Stimulated activated memory B cell treated with anti-CD40 and anti-IgM and Interleukin-4, amounts not matched to agents 10 μg/mL and 1 μg/mL and 100 μg/mL, for 72 hours (primary cell): ENCODE measurements around the gene TFB2M.
"Not testable (repeated sequence)": the region's sequence is repeated elsewhere in the genome, so short reads cannot be mapped to it uniquely, and the experiment has no call there.

ENCODE experiments used
- ATAC-seq: fragments of 150-1000 bp; cut with Tn5 transposase; 2 replicates; pipeline ENCODE4 v1.10.0; 2021
- H3K27ac Mint-ChIP-seq: one replicate; pipeline ENCODE4 v1.8.0; 2022; ENCODE audit warnings: mild to moderate bottlenecking, mixed read lengths
- H3K27me3 Mint-ChIP-seq: one replicate; pipeline ENCODE4 v1.8.0; 2022; ENCODE audit warnings: mixed read lengths
- H3K36me3 Mint-ChIP-seq: one replicate; pipeline ENCODE4 v1.8.0; 2022; ENCODE audit warnings: mixed read lengths
- H3K4me1 Mint-ChIP-seq: one replicate; pipeline ENCODE4 v1.8.0; 2022; ENCODE audit warnings: mixed read lengths
- H3K4me3 Mint-ChIP-seq: one replicate; pipeline ENCODE4 v1.8.0; 2022; ENCODE audit warnings: mild to moderate bottlenecking, moderate library complexity, mixed read lengths
- H3K9me3 Mint-ChIP-seq: one replicate; pipeline ENCODE4 v1.8.0; 2022; ENCODE audit warnings: mixed read lengths

The TFB2M gene

DNA sequence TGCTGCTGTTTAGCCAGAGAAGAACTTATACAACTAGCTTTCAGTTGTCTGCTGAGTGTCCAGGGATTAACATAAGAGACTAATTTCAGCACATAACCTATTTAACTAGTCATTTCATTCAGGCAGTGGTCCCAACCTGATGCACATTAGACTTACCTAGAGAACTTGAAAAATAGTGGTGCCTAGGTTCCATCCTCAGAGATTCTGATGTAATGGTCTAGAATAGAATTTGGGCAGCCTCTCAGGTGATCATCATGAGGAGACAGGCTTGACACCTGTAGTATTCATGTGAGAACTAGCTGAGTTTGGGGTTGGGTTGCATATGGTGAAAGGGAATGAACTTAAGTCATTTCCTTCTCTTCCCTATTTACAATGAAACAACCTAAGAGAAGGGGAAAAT lies 25.0 kb upstream of the TFB2M start:
- Mint-ChIP-seq H3K27ac (peak overlapping the region; percentile 79), H3K27me3 (no peaks in the 10 kb centered on the region), H3K4me1 (peaks cover 45% of the 10 kb centered on the region), H3K36me3 (peaks cover 16% of the 10 kb centered on the region), H3K9me3 (no peaks in the 10 kb centered on the region), H3K4me3 (peak overlapping the region; percentile 43)
- peak; percentile 56 for ATAC-seq

GRCh38 chr1:246589919-246590318 lies 23.9 kb upstream of the TFB2M start:
- not testable (repeated sequence) for H3K27me3 Mint-ChIP-seq, H3K4me3 Mint-ChIP-seq, H3K9me3 Mint-ChIP-seq, ATAC-seq, H3K27ac Mint-ChIP-seq, H3K36me3 Mint-ChIP-seq
- H3K4me1 Mint-ChIP-seq: peaks cover 42% of the 10 kb centered on the region

DNA sequence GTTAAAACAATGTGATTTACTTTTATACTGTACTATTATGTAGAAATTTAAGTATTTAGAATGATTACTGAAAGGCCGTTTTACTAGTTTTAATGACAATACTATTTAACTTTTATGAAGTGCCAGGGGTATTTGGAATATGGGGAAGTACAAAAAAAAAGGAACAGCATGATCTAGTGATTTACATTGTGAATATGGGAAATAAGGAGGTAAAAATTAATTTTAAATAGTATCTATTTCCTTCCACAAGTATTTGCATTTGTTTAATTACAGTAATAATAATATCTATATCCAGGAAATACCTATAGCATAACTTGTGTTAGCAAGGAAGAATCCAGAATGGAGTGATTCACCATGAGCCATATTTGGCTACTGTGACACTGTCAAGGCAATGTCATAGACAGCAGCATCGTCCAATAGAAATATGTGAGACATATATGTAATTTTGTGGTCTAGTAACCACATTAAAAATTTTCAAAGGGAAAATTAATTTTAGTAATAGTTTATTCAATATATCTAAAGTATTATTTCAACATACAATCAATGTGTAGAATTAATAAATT lies 22.2 kb upstream of the TFB2M start:
- no peak for ATAC-seq
- no peaks in the 10 kb centered on the region for H3K9me3 Mint-ChIP-seq
- peaks cover 52% of the 10 kb centered on the region for H3K4me1 Mint-ChIP-seq
- peaks cover 25% of the 10 kb centered on the region for H3K36me3 Mint-ChIP-seq
- H3K27me3 Mint-ChIP-seq: no peaks in the 10 kb centered on the region
- no peak overlapping the region for H3K4me3 Mint-ChIP-seq
- H3K27ac Mint-ChIP-seq: no peak overlapping the region

- peaks cover 32% of the 10 kb centered on the region for H3K36me3 Mint-ChIP-seq
- H3K27me3 Mint-ChIP-seq: no peaks in the 10 kb centered on the region
- no peak for ATAC-seq
- no peak overlapping the region for H3K4me3 Mint-ChIP-seq
- H3K4me1 Mint-ChIP-seq: peaks cover 56% of the 10 kb centered on the region
- no peaks in the 10 kb centered on the region for H3K9me3 Mint-ChIP-seq
- H3K27ac Mint-ChIP-seq: no peak overlapping the region
Measured at GRCh38 chr1:246587606-246588005, 21.5 kb upstream of the TFB2M start.

DNA sequence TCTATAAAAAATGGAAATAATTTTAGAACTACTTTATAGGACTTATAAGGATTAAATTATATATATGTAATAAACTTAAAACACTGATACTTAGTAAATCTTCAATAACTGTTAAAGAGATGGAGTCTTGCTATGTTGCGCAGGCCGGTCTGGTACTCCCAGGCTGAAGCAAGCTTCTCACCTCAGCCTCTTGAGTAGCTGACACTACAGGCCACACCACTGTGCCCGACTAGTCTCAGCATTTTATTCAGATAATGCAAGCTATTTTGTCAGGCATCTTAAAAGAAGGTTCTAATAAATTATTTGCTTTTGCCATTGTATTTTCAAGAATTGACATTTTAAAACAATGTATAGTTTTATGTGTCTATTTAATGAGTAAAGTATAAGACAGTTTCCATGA lies 21.0 kb upstream of the TFB2M start:
- H3K27me3 Mint-ChIP-seq: no peaks in the 10 kb centered on the region
- peaks cover 56% of the 10 kb centered on the region for H3K4me1 Mint-ChIP-seq
- no peaks in the 10 kb centered on the region for H3K9me3 Mint-ChIP-seq
- no peak overlapping the region for H3K4me3 Mint-ChIP-seq
- H3K27ac Mint-ChIP-seq: no peak overlapping the region
- peaks cover 37% of the 10 kb centered on the region for H3K36me3 Mint-ChIP-seq
- ATAC-seq: no peak

DNA sequence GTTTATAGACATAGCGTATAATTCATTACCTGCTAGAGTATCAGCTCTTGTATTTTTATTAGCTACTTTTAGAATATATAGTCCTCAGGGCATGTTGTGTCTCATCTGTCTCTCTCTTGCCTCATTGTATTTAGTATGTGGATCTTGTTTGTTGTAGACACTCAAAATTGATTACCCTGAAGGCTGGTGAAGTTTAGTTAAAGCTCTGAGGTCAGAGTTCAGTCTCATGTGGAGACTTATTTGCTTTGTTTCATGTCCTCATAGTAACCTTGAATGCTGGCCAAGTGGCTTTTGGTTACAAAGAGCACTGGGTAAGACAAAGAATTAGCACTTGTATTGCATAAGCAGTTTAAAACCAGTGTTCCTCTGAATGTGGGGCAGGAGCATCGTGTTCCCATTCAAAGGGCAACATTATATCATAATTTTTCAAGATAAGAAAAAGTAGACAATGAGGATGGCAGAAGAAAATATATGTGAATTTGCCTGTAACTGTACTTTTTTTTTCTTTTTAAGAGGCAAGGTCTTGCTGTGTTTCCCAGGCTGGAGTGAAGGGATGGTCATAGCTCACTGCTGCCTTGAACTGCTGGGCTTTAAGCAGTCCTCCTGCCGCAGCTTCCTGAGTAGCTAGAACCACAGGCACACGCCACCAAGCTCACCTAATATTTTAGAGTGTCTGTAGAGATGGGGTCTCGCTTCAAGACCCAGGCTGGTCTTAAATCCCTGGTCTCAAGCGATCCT lies 17.6 kb upstream of the TFB2M start:
- H3K9me3 Mint-ChIP-seq: no peaks in the 10 kb centered on the region
- no peak for ATAC-seq
- H3K27me3 Mint-ChIP-seq: no peaks in the 10 kb centered on the region
- no peak overlapping the region for H3K4me3 Mint-ChIP-seq
- peaks cover 35% of the 10 kb centered on the region for H3K36me3 Mint-ChIP-seq
- no peak overlapping the region for H3K27ac Mint-ChIP-seq
- peaks cover 52% of the 10 kb centered on the region for H3K4me1 Mint-ChIP-seq

GRCh38 chr1:246583056-246583440 lies 17.0 kb upstream of the TFB2M start:
- Mint-ChIP-seq H3K27me3 (no peaks in the 10 kb centered on the region), H3K36me3 (peaks cover 35% of the 10 kb centered on the region), H3K4me3 (no peak overlapping the region), H3K9me3 (no peaks in the 10 kb centered on the region), H3K27ac (no peak overlapping the region), H3K4me1 (peaks cover 56% of the 10 kb centered on the region)
- no peak for ATAC-seq

DNA sequence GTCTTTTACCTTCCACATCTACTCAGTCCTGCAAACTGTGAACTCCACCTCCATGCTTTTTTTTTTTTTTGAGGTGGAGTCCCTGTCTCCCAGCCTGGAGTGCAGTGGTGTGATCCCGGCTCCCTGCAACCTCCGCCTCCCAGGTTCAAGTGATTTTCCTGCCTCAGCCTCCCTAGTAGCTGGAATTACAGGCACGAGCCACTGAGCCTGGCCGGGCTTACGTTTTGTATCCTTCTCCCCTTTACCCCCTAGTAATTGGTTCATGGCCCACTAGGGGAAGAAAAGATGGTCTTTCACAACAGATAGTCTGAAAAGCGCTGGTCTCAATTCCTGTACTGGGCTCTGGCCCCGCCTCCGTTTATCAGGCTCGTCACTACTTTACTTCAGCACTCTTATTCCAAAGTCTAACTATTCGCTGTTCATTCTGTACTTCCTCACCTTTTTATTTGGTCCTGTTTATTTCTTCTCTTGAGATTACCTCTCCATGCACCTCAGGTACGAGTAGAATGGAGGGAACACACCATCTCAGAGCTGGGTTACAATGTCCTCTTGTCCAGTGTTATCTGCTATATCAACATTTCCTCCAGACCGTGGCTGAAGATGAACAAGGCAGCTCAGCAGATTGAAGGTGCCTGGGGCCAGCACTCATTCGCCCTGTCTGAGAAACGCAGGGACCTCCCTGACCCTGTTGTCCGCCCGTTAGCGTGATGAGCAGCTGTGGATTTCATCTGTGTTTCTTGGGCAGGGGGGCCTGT lies 16.4 kb upstream of the TFB2M start:
- Mint-ChIP-seq H3K4me3 (no peak overlapping the region), H3K27ac (no peak overlapping the region), H3K27me3 (no peaks in the 10 kb centered on the region), H3K9me3 (no peaks in the 10 kb centered on the region), H3K36me3 (peaks cover 36% of the 10 kb centered on the region), H3K4me1 (peaks cover 56% of the 10 kb centered on the region)
- no peak for ATAC-seq

DNA sequence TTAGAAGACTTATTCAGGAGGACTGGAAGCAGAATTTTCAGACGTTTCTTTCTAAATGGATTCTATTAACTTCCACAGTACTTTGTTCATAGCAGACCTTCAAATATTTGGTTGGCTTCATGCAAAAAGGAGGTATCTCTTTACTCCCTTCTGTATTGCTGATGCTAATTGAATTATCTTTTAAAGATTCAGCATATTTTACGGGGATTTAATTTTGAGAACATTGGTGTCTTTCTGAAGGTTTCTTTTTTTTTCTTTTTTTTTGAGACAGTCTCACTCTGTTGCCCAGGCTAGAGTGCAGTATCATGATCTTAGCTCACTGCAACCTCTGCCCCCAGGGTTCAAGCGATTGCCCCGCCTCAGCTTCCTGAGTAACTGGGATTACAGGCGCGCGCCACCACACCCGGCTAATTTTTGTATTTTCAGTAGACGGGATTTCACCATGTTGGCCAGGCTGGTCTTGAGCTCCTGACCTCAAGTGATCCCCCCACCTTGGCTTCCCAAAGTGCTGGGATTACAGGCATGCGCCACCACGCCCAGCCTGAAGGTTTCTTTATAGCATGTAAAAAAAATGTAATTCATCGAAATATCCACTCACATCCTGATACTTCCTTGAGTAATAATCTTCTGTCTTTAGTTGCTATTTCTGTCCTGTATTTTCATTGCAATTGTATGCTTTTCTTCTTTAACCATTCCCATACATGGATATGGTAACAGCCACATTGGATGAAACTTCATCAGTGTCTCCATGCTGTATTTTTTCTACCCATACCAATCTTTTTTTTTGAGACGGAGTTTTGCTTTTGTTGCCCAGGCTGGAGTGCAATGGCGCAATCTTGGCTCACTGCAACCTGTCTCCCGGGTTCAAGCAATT lies 14.7 kb upstream of the TFB2M start:
- Mint-ChIP-seq H3K4me1 (peaks cover 63% of the 10 kb centered on the region), H3K27ac (no peak overlapping the region), H3K9me3 (no peaks in the 10 kb centered on the region), H3K27me3 (no peaks in the 10 kb centered on the region), H3K4me3 (no peak overlapping the region), H3K36me3 (peaks cover 43% of the 10 kb centered on the region)
- no peak for ATAC-seq

- Mint-ChIP-seq H3K27ac (peak overlapping the region; percentile 1), H3K4me3 (no peak overlapping the region), H3K4me1 (peaks cover 66% of the 10 kb centered on the region), H3K27me3 (no peaks in the 10 kb centered on the region), H3K9me3 (no peaks in the 10 kb centered on the region), H3K36me3 (peaks cover 48% of the 10 kb centered on the region)
- ATAC-seq: peak; percentile 75
Measured at GRCh38 chr1:246579818-246580217, 13.8 kb upstream of the TFB2M start.

GRCh38 chr1:246577720-246578106 lies 11.7 kb upstream of the TFB2M start:
- Mint-ChIP-seq H3K4me3 (no peak overlapping the region), H3K27me3 (no peaks in the 10 kb centered on the region), H3K27ac (peak overlapping the region; percentile 59)

GRCh38 chr1:246577082-246577719 lies 11.1 kb upstream of the TFB2M start:
- Mint-ChIP-seq H3K27ac (peak overlapping the region; percentile 59), H3K4me3 (no peak overlapping the region), H3K4me1 (peaks cover 51% of the 10 kb centered on the region), H3K9me3 (no peaks in the 10 kb centered on the region), H3K36me3 (peaks cover 22% of the 10 kb centered on the region), H3K27me3 (no peaks in the 10 kb centered on the region)
- ATAC-seq: no peak

More at GRCh38 chr1:246577720-246578106, 11.7 kb upstream of the TFB2M start:
- Mint-ChIP-seq H3K36me3 (peaks cover 27% of the 10 kb centered on the region), H3K4me1 (peaks cover 56% of the 10 kb centered on the region), H3K9me3 (no peaks in the 10 kb centered on the region)
- ATAC-seq: no peak

- Mint-ChIP-seq H3K36me3 (peaks cover 20% of the 10 kb centered on the region), H3K4me3 (no peak overlapping the region), H3K27ac (peak overlapping the region; percentile 59), H3K9me3 (no peaks in the 10 kb centered on the region), H3K4me1 (peaks cover 48% of the 10 kb centered on the region), H3K27me3 (no peaks in the 10 kb centered on the region)
- no peak for ATAC-seq
Measured at GRCh38 chr1:246576709-246577032, 10.6 kb upstream of the TFB2M start.

GRCh38 chr1:246573491-246573890 lies 7.4 kb upstream of the TFB2M start:
- Mint-ChIP-seq H3K36me3 (peaks cover 21% of the 10 kb centered on the region), H3K27ac (peak overlapping the region; percentile 46), H3K4me1 (peaks cover 53% of the 10 kb centered on the region), H3K27me3 (no peaks in the 10 kb centered on the region), H3K4me3 (no peak overlapping the region), H3K9me3 (no peaks in the 10 kb centered on the region)
- no peak for ATAC-seq

- H3K4me3 Mint-ChIP-seq: no peak overlapping the region
- peak overlapping the region; percentile 46 for H3K27ac Mint-ChIP-seq
- H3K9me3 Mint-ChIP-seq: no peaks in the 10 kb centered on the region
- peaks cover 53% of the 10 kb centered on the region for H3K4me1 Mint-ChIP-seq
- peaks cover 21% of the 10 kb centered on the region for H3K36me3 Mint-ChIP-seq
- ATAC-seq: no peak
- H3K27me3 Mint-ChIP-seq: no peaks in the 10 kb centered on the region
Measured at GRCh38 chr1:246572785-246573184, 6.7 kb upstream of the TFB2M start.
